NCI-H2227 treated with DMSO at 0.1 percent for 48 hours (cell line): ENCODE measurements around the gene NR2F6.
"Not testable (repeated sequence)": the region's sequence is repeated elsewhere in the genome, so short reads cannot be mapped to it uniquely, and the experiment has no call there.

Experiments
- DNase-seq: peaks from one replicate; lab custom pipeline; 2025; lab: John Stamatoyannopoulos, UW

The NR2F6 gene

DNA sequence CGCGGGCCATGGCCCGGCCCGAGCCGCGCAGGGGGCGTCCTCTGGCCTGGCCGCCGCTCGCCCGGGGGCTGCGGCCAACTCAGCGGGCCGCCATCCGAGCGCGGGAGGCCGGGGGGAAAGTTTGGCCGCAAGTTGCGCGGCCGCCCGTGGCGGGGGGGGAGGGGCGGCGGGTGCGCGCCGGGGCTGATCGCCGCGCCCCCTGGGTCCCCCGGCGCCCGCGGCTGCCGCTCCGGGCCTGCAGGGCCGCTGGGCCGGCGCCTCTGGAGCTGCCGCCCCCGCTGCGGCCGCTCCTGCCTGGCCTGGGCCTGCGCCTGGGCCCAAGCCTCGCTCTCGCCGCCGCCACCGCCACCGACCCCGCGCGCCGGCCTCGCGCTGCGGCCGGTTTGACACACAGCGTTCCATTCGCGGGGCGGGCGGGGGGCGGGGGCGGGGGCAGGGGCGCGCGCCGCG, at the start of gene NR2F6:
Gene NR2F6, minus strand, starts transcription at position 385 of the 450 bp plus-strand sequence. CDS start 699 bp downstream, outside the sequence.
- DNase-seq: no peak

DNA sequence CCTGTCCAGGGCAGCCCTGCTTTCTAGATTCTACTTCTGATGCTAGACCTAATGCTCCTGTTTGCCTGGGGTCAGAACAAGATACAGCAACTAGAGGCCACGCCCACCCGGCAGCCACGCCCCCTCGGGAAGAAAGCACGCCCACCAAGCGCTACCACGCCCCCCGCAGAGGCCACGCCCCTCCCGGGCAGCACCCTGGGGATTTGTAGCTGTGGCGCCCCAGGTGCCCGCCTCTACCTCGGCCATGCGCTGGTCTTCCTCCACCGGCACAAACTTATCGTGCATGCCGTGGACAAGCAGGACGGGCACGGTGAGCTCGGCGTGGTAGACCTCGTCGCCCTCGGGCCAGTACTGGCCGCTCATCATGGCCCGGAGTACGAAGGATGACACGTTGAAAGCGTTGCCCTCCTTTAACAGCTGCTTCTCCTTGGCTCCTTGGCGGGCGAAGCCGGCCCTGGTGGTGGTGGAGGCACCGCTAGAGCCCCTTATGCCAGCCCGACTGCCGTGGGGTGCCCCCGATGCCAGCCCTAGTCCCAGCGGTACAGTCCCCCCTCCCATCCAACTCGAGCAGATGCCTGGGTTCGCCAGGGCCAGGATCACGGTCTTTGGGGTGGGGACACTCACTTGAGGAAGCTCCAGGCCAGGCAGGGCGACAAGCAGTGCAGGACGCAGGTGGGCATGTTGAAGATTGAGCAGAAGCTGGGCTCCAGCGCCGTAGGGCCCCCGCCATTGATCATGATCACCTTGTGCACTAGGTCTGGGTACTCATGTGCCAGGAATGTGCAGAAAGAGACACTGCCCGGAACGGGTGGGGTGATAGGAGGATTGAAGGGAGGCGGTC, 48.6 kb upstream of the NR2F6 start:
- DNase-seq: no peak

DNA sequence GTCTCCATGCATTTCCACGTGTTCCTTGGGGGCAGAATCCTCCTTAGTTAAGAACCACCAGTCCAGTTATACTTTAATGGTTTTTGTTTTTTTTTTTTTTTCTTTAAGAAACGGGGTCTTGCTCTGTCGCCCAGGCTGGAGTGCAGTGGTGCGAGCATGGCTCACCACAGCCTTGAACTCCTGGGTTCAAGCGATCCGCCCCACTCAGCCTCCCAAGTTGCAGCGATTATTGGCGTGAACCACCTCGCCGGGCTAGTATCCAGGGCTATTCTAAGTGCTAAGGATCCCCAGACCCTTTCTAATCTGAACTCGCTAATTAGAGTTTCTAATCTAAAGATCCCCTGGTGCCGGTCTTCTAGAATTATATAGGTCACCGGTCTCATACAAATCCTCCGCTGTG, 47.9 kb upstream of the NR2F6 start:
- DNase-seq: no peak

DNA sequence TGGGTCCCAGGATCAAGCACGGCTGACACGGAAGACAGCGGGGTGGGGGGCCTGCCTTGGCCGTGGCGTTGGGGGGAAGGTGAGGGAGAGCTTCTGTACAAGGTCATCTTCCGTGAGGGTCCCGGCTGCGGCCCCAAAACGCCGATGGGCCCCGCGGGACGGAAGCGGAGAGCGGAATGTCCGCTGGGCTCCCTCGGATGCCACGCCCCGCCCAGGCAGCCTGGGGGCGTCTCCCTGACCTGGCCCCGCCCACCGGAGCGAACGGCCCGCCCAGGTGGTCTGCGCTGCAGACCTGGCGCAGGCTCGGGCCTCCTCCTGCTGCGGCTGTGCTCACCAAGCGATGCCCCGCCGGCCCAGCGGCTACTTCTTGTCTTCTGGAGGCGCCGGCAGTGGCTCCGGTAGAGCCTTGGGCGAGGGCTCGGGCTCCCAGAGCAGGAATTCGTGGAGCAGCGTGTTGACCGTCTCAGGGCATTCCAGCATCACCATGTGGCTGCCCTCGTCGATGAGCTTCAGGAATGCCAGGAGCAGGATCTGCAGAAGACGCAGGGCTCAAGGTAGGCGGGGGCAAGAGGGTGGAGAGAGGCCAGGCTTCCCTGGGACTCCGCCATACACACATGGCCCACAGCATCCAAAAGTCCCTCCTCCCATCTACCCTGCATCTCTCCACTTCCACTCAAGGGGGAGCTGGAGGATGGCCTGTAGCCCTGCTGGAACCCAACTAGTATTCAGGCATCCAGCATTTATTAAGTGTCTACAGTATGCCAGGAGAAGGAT, 46.8 kb upstream of the NR2F6 start:
- no peak for DNase-seq

DNA sequence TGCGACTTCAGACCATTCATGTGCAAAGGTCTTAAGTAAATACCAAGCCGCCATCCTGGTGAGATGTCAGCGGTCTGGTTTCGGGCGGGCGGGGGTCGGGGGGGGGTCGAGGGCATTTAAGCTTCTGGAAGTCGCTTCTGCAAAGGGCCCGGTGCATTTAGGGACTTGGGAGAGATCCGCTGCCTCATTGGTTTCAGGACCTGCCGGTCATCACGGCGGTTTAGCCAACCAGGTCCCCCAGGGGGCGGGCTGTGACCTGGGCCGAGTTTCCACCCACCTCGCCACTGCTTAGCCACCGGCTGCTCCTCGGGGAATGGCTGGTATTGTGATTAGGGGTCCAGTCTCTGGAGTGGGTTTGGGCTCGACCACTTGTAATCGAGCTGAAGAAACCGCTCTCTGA, 43.8 kb upstream of the NR2F6 start:
- peak; percentile 5 for DNase-seq

DNA sequence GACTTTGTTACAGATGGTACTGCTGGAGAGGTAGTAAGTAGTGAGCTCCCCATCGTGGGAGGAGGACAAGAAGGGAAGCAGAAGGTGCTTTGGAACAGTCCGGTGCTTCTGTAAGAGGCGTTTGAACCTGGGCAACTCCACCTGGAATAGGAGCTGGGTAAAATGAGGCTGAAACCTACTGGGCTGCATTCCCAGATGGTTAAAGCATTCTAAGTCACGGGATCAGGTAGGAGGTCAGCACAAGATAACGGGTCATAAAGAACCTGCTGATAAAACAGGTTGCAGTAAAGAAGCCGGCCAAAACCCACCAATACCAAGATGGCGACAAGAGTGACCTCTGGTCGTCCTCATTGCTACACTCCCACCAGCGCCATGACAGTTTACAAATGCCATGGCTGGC, 41.0 kb upstream of the NR2F6 start:
- DNase-seq: no peak

- DNase-seq: no peak
These were observed 40.5 kb upstream of the NR2F6 start for GRCh38 chr19:17286263-17286662.

- DNase-seq: no peak
These were observed 39.9 kb upstream of the NR2F6 start for GRCh38 chr19:17285415-17286135.

GRCh38 chr19:17283504-17283996, 37.8 kb upstream of the NR2F6 start:
- DNase-seq: no peak

DNA sequence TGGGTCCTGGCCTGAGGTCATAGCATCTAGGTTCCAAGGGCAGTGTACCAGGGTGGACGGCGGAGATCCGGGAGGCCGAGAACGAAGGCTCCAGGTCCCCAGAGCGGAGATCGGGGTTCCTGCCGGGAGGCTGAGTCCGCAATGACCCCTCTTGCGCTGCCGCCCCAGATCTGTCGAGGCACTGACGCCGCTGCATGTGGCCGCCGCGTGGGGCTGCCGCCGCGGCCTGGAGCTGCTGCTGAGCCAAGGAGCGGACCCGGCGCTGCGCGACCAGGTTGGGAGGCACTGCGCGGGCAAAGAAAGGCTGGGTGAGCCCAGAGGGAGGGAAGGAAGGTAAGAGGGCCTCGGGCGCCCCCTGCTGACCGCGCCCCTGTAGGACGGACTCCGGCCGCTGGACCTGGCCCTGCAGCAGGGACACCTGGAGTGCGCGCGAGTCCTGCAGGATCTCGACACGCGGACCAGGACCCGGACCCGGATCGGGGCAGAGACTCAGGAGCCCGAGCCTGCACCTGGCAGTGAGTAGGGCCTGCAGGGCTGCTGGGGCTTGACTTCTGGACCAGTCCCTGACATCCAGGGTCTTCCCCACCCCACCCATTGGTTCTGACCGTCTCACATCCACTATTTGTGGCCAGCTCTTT, 36.9 kb upstream of the NR2F6 start:
- peak; percentile 31 for DNase-seq

DNA sequence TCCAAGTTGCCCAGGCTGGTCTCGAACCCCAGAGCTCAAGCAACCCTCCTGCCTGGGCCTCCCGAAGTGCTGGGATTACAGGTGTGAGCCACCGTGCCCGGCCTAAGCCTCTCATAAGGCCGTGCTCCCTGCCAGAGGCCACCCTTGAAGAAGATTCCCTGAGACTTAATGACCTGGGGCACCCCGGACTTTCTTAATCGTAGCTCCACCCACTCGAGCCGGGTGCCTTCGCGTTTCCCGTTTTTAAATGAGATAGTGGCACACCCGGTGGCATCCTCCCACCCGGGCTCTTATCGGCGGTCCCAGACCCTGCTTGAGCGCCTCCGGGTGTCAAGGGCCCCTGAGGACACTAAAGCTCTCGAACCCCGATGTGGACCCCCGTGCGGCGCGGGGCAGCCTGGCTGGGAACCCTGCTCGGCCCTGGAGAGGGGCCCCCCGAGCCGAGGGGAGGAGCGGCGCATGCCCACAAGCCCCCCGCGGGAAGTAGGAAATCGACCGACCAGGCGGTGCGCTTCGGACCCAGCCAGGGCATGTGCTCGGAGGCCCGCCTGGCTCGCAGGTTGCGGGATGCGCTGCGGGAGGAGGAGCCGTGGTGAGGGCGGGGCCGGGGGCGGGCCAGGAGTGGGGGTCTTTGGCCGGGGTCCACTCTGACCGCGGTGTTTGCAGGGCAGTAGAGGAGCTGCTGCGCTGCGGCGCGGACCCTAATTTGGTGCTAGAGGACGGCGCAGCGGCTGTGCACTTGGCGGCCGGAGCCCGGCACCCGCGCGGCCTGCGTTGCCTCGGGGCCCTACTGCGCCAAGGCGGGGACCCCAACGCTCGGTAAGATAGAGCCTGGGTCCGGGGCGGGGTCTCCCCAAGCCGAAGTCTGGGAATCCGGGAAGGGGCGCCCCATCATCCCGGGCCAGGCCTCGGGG, 35.9 kb upstream of the NR2F6 start, which contains the start of gene ANKLE1:
Gene ANKLE1, plus strand, starts transcription at position 511 of the 914 bp plus-strand sequence. Its CDS starts 20 bp downstream, at position 531.
- DNase-seq: peak; percentile 6

GRCh38 chr19:17279436-17279835, 33.7 kb upstream of the NR2F6 start:
- DNase-seq: no peak

GRCh38 chr19:17275441-17276175, 29.9 kb upstream of the NR2F6 start:
- DNase-seq: no peak

GRCh38 chr19:17274892-17275291, 29.2 kb upstream of the NR2F6 start:
- not testable (repeated sequence) for DNase-seq

DNA sequence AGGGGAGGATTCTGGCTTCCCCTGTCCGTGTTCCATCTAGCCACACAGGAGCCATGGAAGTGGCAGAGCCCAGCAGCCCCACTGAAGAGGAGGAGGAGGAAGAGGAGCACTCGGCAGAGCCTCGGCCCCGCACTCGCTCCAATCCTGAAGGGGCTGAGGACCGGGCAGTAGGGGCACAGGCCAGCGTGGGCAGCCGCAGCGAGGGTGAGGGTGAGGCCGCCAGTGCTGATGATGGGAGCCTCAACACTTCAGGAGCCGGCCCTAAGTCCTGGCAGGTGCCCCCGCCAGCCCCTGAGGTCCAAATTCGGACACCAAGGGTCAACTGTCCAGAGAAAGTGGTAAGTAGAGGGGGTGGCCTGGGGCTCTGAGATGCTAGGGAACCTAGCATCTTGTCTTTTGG, 23.0 kb upstream of the NR2F6 start:
- DNase-seq: no peak

DNA sequence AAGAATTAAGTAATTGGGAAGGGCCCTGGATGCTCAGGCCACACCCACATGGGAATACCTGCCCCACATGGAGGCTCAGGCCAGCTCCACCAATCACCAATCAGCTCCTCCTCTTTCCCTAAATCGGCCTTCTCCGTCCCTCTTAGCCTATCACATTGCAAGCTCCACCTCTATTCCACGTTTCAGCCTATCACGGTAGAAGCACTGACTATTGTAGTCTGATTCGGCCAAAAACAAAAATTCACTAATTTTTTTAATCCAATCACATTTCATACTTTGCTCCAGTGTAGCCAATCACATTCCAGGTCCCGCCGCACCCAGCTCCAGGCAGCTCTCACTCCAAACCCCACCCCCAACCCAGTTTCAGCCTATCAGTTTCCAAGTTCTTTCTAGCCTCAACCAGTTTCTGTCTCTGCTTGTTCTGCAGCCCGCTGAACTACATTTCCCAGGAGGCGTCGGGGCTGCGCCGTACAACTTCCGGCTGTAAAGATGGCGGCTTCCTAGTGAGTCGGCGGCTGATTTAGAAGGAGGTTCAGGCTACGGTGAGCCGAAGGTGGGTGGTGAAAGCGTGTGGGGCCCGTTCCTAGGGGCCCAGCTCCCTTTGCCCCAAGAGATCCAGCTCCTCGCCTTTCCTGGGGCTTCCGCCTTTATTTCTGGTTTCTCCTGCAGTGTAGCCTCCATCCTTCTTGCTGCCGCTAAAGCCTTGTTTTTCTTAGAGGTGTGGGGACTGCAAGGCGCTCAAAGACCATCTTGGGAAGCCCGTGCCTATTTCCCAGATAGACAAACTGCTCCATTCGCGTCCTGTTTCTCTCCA, 21.5 kb upstream of the NR2F6 start, which contains the start of gene BABAM1:
Gene BABAM1, plus strand, starts transcription at position 469 of the 814 bp plus-strand sequence. CDS start 1,364 bp downstream, outside the sequence.
- DNase-seq: peak; percentile 96

- no peak for DNase-seq
These were observed 20.9 kb upstream of the NR2F6 start for GRCh38 chr19:17266589-17266974.

DNA sequence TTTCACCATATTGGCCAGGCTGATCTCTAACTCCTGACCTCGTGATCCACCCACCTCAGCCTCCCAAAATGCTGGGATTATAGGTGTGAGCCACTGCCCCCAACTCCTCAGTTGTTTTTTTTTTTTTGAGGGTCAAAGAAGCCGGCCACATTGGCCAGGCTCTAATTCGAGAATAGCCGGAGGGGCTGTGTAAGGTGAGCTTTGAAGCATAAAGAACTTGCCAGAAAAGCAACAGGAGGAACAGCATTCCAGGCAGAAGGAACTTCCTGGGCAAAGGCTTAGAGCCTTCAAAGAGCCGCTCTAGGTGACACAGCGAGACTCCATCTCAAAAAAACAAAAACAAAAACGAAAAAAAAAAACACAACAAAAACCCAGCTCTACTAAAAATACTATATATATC, 20.3 kb upstream of the NR2F6 start:
- DNase-seq: no peak

GRCh38 chr19:17264641-17264979, 18.9 kb upstream of the NR2F6 start, which contains the start of gene USHBP1:
TSS of gene USHBP1 (minus strand) at chr19:17264745. CDS start at chr19:17264299, 446 bp downstream.
- DNase-seq: no peak
